Measurements from ENCODE around the gene GFRA4. TPM values are rescaled to one million over a fixed set of nuclear protein-coding genes. Genes with fewer than 3 reads are reported as not detected.
A peak's percentile ranks its signal among the peaks of the same experiment; 100 is the strongest.

GFRA4 gene
- total and polyA plus RNA-seq, 2 experiments from 2014 or later, result not detected

- H3K36me3 ChIP-seq, result peaks cover 20% of the 10 kb centered on the region
- H3K27me3 ChIP-seq, result no peaks in the 10 kb centered on the region
- no peak overlapping the region for H3K27ac ChIP-seq
- peak in 1 of 2 donors; percentile 11 for DNase-seq (ENCODE audit: low read depth in 1 of 2, low spot score in 1 of 2)
- TF ChIP-seq CTCF (IDR thresholded peaks at IDR 0.05; ENCODE audit: low read depth, low read length), result no peak
- H3K4me1 ChIP-seq (ENCODE audit: low read depth), result no peaks in the 10 kb centered on the region
- H3K4me3 ChIP-seq, result no peak overlapping the region
- no peaks in the 10 kb centered on the region for H3K9me3 ChIP-seq (ENCODE audit: low read depth)
Observed at GRCh38 chr20:3646067-3646440, 17.1 kb downstream of the GFRA4 start.

- TF ChIP-seq CTCF (IDR thresholded peaks at IDR 0.05; ENCODE audit: low read depth, low read length), result no peak
- H3K4me3 ChIP-seq, result no peak overlapping the region
Observed at GRCh38 chr20:3645309-3646066, 17.7 kb downstream of the GFRA4 start.

GRCh38 chr20:3640259-3640658, 22.9 kb downstream of the GFRA4 start:
- H3K36me3 ChIP-seq, result peaks cover 18% of the 10 kb centered on the region
- no peak for DNase-seq (ENCODE audit: low read depth in 1 of 2, low spot score in 1 of 2)
- no peak for TF ChIP-seq CTCF (IDR thresholded peaks at IDR 0.05; ENCODE audit: low read depth, low read length)
- no peaks in the 10 kb centered on the region for H3K9me3 ChIP-seq (ENCODE audit: low read depth)
- no peaks in the 10 kb centered on the region for H3K27me3 ChIP-seq
- H3K4me3 ChIP-seq, result no peak overlapping the region
- H3K27ac ChIP-seq, result no peak overlapping the region
- peaks cover 4% of the 10 kb centered on the region for H3K4me1 ChIP-seq (ENCODE audit: low read depth)

More at GRCh38 chr20:3645309-3646066, 17.7 kb downstream of the GFRA4 start:
- peaks cover 20% of the 10 kb centered on the region for H3K36me3 ChIP-seq
- H3K4me1 ChIP-seq (ENCODE audit: low read depth), result no peaks in the 10 kb centered on the region
- H3K27ac ChIP-seq, result no peak overlapping the region
- H3K27me3 ChIP-seq, result no peaks in the 10 kb centered on the region
- no peak for DNase-seq (ENCODE audit: low read depth in 1 of 2, low spot score in 1 of 2)
- H3K9me3 ChIP-seq (ENCODE audit: low read depth), result no peaks in the 10 kb centered on the region

- Histone ChIP-seq H3K27me3 (no peaks in the 10 kb centered on the region), H3K36me3 (peaks cover 5% of the 10 kb centered on the region), H3K27ac (no peak overlapping the region), H3K9me3 (ENCODE audit: low read depth) (no peaks in the 10 kb centered on the region), H3K4me3 (no peak overlapping the region), H3K4me1 (ENCODE audit: low read depth) (peaks cover 4% of the 10 kb centered on the region)
- peak in 1 of 2 donors; percentile 21 for DNase-seq (ENCODE audit: low read depth in 1 of 2, low spot score in 1 of 2)
- no peak for TF ChIP-seq CTCF (IDR thresholded peaks at IDR 0.05; ENCODE audit: low read depth, low read length)
Observed at GRCh38 chr20:3635346-3635745, 27.9 kb downstream of the GFRA4 start.

- no peak for TF ChIP-seq CTCF (IDR thresholded peaks at IDR 0.05; ENCODE audit: low read depth, low read length)
- no peaks in the 10 kb centered on the region for H3K27me3 ChIP-seq
- DNase-seq (ENCODE audit: low read depth in 1 of 2, low spot score in 1 of 2), result no peak
- no peak overlapping the region for H3K27ac ChIP-seq
- H3K4me1 ChIP-seq (ENCODE audit: low read depth), result peaks cover 4% of the 10 kb centered on the region
- no peak overlapping the region for H3K4me3 ChIP-seq
- H3K9me3 ChIP-seq (ENCODE audit: low read depth), result no peaks in the 10 kb centered on the region
- H3K36me3 ChIP-seq, result no peaks in the 10 kb centered on the region
Observed at GRCh38 chr20:3633913-3634478, 29.2 kb downstream of the GFRA4 start.

Data from cardiac muscle cell (in vitro differentiated cells and primary cell).